Activated CD4-positive, alpha-beta T cell treated with anti-CD3 and anti-CD28 coated beads, Interleukin-2, amount 50 U/mL, for 1 hour (primary cell): ENCODE measurements around the gene C14orf93.
"Not testable (repeated sequence)": the region's sequence is repeated elsewhere in the genome, so short reads cannot be mapped to it uniquely, and the experiment has no call there.

Experiments
- DNase-seq: peaks from one replicate; pipeline ENCODE4 v3.0.0-alpha.2; 2020

C14orf93 gene

DNA sequence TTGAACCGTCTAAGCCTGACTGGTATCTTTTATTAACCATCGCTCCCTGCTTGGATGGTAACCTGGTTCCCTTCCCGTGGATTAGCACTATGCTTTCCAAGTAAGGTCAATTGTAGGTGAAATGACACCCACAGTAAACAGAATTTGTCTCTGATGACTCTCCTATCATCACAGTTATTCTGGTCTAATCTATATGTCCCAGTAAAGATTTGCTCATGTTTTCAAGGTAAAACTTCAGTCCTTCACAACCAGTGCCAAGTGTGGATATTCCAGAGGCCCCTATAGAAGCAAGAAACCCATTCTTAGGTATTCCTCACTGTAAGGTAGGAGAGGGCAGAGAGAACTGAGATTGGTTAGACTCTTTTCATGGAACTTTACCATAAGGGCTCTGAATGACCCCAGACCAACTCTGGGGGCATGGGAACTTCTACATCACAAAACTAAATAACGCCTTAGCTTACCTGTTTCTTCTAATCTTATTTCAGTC is 43.1 kb downstream of the C14orf93 start:
- no peak for DNase-seq

DNA sequence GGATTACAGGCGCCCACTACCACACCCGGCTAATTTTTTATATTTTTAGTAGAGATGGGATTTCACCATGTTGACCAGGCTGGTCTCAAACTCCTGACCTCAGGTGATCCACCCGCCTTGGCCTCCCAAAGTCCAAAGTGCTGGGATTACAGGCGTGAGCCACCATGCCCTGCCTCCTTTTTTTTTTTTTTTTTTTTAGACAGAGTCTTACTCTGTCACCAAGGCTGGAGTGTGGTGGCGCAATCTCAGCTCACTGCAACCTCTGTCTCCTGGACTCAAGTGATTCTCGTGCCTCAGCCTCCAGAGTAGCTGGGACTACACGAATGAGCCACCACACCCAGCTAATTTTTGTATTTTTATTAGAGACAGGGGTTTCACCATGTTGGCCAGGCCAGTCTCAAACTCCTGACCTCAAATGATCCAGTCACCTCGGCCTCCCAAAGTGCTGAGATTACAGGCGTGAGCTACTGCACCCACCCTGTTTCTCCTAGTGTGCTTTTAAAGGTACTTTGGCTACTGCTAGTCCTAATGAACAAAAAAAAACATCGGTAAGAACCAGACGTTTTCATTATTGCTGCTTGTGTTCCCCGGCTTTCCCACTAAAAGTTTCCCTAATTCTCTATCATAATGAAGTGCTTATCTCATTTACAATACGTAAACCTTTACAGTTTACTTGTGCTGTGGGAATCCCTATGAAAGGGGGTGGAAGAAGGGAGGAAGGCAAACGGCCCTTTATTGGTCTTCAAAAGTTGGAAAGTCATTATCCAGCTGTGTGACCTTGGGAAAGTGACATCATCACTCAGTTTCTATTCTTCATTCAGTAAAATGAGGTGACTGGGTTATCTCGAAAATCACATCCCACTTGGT is 43.8 kb downstream of the C14orf93 start:
- DNase-seq, result not testable (repeated sequence)

DNA sequence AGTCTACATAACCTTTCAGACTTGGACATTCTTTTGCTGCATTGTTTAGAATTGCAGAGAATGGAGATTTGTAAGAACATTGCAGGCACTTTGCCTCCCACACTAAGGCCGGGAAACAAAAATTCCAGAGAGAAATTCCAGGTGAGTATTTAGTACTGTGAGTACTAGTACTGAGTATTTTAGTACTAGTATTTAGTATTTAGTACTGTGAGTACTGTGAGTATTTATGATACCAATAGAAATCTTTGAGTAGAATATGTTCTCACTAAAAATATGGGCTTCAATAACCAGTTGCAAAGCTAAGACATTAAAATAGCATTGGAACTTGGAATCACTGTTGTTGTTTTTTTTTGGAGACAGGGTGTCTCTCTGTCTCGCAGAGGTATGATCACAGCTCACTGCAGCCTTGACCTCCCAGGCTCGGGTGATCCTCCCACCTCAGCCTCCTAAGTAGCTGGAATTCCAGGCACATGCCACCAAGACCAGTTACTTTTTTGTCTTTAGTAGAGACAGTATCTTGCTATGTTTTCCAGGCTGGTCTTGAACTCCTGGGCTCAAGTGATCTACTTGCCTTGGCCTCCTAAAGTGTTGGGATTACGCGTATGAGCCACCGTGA is 47.8 kb downstream of the C14orf93 start:
- no peak for DNase-seq

DNA sequence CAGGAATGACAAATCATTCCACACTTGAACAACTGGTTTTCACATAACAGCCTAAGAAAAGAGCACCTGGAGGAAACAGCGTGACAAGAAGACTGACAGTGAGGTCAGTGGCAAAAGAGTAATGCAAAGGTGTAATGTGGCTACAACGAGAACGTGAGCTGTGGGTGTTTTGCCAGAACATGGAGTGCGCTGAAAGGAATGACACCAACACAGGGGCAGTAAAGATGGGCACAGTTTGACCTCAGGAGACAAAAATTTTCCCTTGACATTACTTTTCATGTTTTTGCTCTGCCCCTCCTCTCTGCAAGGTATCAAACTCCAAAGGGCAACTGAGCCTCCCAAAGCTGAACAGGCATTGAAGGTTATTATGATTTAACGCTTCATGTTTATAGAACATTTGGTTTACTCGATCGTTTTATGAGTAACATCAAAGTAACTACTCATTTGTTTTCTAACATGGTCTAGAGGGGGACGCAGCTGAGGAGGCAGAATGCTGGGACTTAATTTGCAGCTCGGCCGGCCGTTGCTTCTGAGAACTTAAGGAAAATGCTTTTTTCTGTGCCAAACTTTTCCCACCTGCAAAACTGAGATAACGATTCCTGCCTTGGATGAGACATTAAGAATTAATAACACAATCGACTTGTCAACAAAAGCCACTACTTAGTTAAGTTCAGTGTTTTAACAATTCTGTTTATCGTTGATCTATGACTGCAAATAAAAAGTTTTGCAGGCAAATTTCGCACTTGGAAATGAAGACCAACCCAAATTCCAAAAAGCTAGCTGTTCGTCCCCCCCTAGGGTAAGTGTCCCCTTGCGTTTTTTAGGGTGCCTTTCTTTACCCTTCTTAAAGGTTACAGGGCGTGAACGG is 54.0 kb downstream of the C14orf93 start:
- no peak for DNase-seq

DNA sequence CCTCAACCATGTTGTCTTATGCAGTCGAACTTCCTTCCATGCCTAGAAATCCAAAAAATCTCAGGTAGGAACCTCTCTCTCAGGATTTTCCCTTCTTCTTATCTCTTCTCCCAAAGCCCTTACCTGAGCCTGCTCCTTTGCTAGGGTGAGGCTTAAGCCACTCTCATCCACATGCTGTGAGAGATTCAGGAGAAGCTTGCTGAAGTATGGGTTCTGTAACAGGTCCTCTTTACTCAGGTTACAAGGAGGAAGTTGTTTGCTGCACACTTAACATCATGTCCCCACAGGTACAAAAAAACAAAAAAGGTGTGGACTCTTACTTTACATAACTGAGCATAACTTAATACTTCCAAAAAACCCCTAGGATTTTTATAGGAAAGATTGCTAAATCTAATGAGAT is 57.5 kb downstream of the C14orf93 start:
- DNase-seq, result no peak

DNA sequence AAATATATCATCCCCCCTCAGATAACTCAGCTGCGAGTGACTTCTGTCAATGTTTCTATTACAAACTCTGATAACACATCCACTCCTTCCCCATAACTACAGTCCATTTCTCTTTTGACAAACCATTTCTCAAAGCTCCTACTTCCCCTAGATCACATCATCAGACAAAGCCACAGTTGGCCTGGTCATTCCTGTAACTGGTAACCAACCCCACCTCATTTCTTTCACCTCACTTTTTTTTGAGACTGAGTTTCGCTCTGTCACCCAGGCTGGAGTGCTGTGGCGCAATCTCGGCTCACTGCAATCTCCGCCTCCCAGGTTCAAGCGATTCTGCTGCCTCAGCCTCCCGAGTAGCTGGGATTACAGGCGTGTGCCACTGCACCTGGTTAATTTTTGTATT is 58.1 kb downstream of the C14orf93 start:
- not testable (repeated sequence) for DNase-seq

DNA sequence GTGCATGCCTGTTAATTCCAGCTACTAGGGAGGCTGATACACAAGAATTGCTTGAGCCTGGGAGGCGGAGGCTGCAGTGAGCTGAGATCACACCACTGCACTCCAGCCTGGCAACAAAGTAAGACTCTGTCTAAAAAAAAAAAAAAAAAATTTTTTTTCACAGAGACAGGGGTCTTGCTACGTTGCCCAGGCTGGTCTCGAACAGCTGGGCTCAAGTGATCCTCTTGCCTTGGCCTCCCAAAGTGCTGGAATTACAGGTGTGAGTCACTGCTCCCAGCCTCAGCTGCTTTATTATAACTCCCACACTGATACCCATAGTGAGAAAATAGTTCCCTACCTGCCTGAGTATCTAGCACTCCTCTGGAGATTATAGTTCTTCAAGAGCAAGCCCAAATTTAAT is 64.3 kb downstream of the C14orf93 start:
- DNase-seq, result no peak

DNA sequence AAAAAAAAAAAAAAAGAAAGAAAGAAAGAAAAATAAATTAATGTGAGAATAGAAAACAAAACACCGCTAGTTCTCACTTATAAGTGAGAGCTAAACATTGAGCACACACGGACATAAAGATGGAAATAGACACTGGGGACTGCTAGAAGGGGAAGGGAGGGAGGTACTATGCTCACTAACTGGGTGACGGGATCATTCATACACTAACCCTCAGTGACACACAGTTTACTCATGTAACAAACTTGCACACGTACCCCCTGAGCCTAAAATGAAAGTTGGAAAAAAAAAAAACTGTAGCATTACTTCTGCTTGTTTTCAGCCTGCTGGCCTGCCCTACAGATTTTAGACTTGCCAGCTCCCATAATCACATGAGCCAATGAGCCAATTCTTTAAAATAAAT is 70.3 kb downstream of the C14orf93 start:
- no peak for DNase-seq
